Measurements from ENCODE around the gene FGF8. TPM values are rescaled to one million over a fixed set of nuclear protein-coding genes. Genes with fewer than 3 reads are reported as not detected.
A peak's percentile ranks its signal among the peaks of the same experiment; 100 is the strongest.

The FGF8 gene
- total and polyA plus RNA-seq, 2 of the 13 experiments (the other 11 are each of a cell fraction or from before 2014, with no cell fraction given): not detected

- Histone ChIP-seq H3K27ac (ENCODE audit: extremely low read length, insufficient read depth, low read length) (no peak overlapping the region), H2AFZ (ENCODE audit: low read length) (no peak overlapping the region), H3K4me2 (ENCODE audit: low read depth, low read length) (peak overlapping the region; percentile 75), H3K9me3 (ENCODE audit: low read length) (no peaks in the 10 kb centered on the region), H3K4me1 (ENCODE audit: insufficient read depth, low read length) (peaks cover 50% of the 10 kb centered on the region), H3K27me3 (ENCODE audit: control insufficient read depth in 1 of 2, insufficient read depth in 2 of 2, low read length in 2 of 2) (peaks cover 9 to 26% of the 10 kb centered on the region in 2 experiments), H3K4me3 (replicated peaks in 1 of 3; ENCODE audit: insufficient read depth in 1 of 3, low read depth in 2 of 3, low read length in 3 of 3) (peak overlapping the region; percentile 31 to 76 (median 47); a peak in 5 of 6 replicates), H3K36me3 (replicated peaks in 1 of 2; ENCODE audit: control insufficient read depth in 1 of 2, insufficient read depth in 2 of 2, low read length in 2 of 2) (no peaks in the 10 kb centered on the region; a peak in 1 of 5 replicates), H4K20me1 (ENCODE audit: insufficient read depth, low read length) (peaks cover 5% of the 10 kb centered on the region; the same call in 1 of the 2 replicates), H3K79me2 (ENCODE audit: insufficient read depth, low read length) (peaks cover 9% of the 10 kb centered on the region), H3K9ac (ENCODE audit: insufficient read depth, low read depth, low read length) (no peak overlapping the region)
- intact Hi-C loops (cut with micrococcal nuclease; ENCODE audit: unreplicated experiment) (no loop called here), in situ Hi-C loops (cut with HindIII; ENCODE audit: extremely low pct_ligation_motif_present, low pct_unique_long_range_greater_than_20kb) (no loop called here)
- POLR2A ChIA-PET: no interaction called here
- 0 out of 3 replicates have a peak, but pooled peaks have one; percentile 5 for ATAC-seq
- DNase-seq (ENCODE audit: low spot score): no peak
- WGBS (ENCODE audit: low lambda C conversion rate): 38% methylated on average over 7 of the region's 12 CpGs
- FAIRE-seq: no peak
- BruUV-seq (replicated peaks): no TSS peak
- CTCF ChIA-PET (ENCODE audit: low intra/inter-chr PET ratio, low total read pairs): interaction anchor here (4.0 kb wide), 1 partner anchor 175 kb away, joined by 28 read pairs; no protein-coding TSS in a partner anchor
- TF ChIP-seq SPEN (CRISPR knock-in tag; IDR thresholded peaks at IDR 0.05; ENCODE audit: low read depth): no peak
- TF ChIP-seq ZSCAN25 (CRISPR knock-in tag; IDR thresholded peaks at IDR 0.05): peak; percentile 62; the same call in 1 of the 2 replicates
- TF ChIP-seq ZNF564 (CRISPR knock-in tag; IDR thresholded peaks at IDR 0.05): no peak
- TF ChIP-seq, protein P1, sequence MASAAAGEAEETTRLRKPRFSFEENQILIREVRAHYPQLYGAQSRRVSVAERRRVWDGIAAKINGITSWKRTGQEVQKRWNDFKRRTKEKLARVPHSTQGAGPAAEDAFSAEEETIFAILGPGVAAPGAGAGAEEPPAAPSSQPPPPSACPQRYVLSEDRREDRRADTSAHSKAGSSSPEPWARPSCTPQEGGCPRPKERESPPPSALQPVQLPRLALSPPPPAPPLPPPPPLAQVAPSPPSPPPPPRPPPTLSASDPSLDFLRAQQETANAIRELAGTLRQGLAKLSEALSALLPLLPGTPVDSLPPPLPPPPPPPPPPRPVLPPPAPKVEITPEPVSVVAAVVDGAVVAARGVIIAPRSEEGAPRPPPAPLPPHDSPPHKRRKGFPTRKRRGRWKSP (CRISPR knock-in tag; IDR thresholded peaks at IDR 0.05): 0 out of 2 replicates have a peak, but pooled peaks have one; percentile 22
- TF ChIP-seq YEATS4 (CRISPR knock-in tag; IDR thresholded peaks at IDR 0.05; ENCODE audit: borderline replicate concordance): peak; percentile 32; the same call in 1 of the 2 replicates
Measured at GRCh38 chr10:101778151-101778780, 2.4 kb upstream of the FGF8 start.

- Histone ChIP-seq H3K4me1 (ENCODE audit: insufficient read depth, low read length) (peaks cover 50% of the 10 kb centered on the region), H3K9me3 (ENCODE audit: low read length) (no peaks in the 10 kb centered on the region), H3K27me3 (ENCODE audit: control insufficient read depth in 1 of 2, insufficient read depth in 2 of 2, low read length in 2 of 2) (peaks cover 10 to 31% of the 10 kb centered on the region in 2 experiments), H3K4me3 (replicated peaks in 1 of 3; ENCODE audit: insufficient read depth in 1 of 3, low read depth in 2 of 3, low read length in 3 of 3) (no peak overlapping the region), H3K27ac (ENCODE audit: extremely low read length, insufficient read depth, low read length) (no peak overlapping the region), H4K20me1 (ENCODE audit: insufficient read depth, low read length) (peaks cover 5% of the 10 kb centered on the region; the same call in 1 of the 2 replicates), H2AFZ (ENCODE audit: low read length) (no peak overlapping the region), H3K36me3 (replicated peaks in 1 of 2; ENCODE audit: control insufficient read depth in 1 of 2, insufficient read depth in 2 of 2, low read length in 2 of 2) (no peaks in the 10 kb centered on the region; a peak in 1 of 5 replicates), H3K79me2 (ENCODE audit: insufficient read depth, low read length) (peaks cover 6% of the 10 kb centered on the region), H3K4me2 (ENCODE audit: low read depth, low read length) (no peak overlapping the region), H3K9ac (ENCODE audit: insufficient read depth, low read depth, low read length) (no peak overlapping the region)
- ChIA-PET POLR2A (no interaction called here), CTCF (ENCODE audit: low intra/inter-chr PET ratio, low total read pairs) (no interaction called here)
- no CpG with 5 or more reads among the region's 3 CpGs for WGBS (ENCODE audit: low lambda C conversion rate)
- in situ Hi-C loops (cut with HindIII; ENCODE audit: extremely low pct_ligation_motif_present, low pct_unique_long_range_greater_than_20kb): no loop called here
- no peak for TF ChIP-seq ZNF75D (CRISPR knock-in tag; IDR thresholded peaks at IDR 0.05; ENCODE audit: borderline replicate concordance)
- TF ChIP-seq FOXA1 (IDR thresholded peaks at IDR 0.05): no peak
- TF ChIP-seq FOXA1 (CRISPR knock-in tag; IDR thresholded peaks at IDR 0.05): 0 out of 2 replicates have a peak, but pooled peaks have one; percentile 15
- TF ChIP-seq ZKSCAN1 (IDR thresholded peaks at IDR 0.05; ENCODE audit: low read length): peak; percentile 85
- TF ChIP-seq, protein P2, sequence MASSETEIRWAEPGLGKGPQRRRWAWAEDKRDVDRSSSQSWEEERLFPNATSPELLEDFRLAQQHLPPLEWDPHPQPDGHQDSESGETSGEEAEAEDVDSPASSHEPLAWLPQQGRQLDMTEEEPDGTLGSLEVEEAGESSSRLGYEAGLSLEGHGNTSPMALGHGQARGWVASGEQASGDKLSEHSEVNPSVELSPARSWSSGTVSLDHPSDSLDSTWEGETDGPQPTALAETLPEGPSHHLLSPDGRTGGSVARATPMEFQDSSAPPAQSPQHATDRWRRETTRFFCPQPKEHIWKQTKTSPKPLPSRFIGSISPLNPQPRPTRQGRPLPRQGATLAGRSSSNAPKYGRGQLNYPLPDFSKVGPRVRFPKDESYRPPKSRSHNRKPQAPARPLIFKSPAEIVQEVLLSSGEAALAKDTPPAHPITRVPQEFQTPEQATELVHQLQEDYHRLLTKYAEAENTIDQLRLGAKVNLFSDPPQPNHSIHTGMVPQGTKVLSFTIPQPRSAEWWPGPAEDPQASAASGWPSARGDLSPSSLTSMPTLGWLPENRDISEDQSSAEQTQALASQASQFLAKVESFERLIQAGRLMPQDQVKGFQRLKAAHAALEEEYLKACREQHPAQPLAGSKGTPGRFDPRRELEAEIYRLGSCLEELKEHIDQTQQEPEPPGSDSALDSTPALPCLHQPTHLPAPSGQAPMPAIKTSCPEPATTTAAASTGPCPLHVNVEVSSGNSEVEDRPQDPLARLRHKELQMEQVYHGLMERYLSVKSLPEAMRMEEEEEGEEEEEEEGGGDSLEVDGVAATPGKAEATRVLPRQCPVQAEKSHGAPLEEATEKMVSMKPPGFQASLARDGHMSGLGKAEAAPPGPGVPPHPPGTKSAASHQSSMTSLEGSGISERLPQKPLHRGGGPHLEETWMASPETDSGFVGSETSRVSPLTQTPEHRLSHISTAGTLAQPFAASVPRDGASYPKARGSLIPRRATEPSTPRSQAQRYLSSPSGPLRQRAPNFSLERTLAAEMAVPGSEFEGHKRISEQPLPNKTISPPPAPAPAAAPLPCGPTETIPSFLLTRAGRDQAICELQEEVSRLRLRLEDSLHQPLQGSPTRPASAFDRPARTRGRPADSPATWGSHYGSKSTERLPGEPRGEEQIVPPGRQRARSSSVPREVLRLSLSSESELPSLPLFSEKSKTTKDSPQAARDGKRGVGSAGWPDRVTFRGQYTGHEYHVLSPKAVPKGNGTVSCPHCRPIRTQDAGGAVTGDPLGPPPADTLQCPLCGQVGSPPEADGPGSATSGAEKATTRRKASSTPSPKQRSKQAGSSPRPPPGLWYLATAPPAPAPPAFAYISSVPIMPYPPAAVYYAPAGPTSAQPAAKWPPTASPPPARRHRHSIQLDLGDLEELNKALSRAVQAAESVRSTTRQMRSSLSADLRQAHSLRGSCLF (CRISPR knock-in tag; IDR thresholded peaks at IDR 0.05; ENCODE audit: borderline replicate concordance): no peak
- peak; percentile 4 for TF ChIP-seq ASH2L (IDR thresholded peaks at IDR 0.05; ENCODE audit: insufficient read length, low read depth, low read length)
- ATAC-seq (peak; percentile 8; the same call in 1 of the 3 replicates), FAIRE-seq (no peak), DNase-seq (ENCODE audit: low spot score) (no peak)
- intact Hi-C loops (cut with micrococcal nuclease; ENCODE audit: unreplicated experiment): no loop called here
- no TSS peak for BruUV-seq (replicated peaks)
Measured at GRCh38 chr10:101777619-101778145, 1.8 kb upstream of the FGF8 start.
